ENCODE data around the gene ABAT. TPM values are rescaled to one million over a fixed set of nuclear protein-coding genes. Genes with fewer than 3 reads are reported as not detected.

ABAT gene
- total RNA-seq, 1 experiment from 2014 or later: 2.2 TPM

DNA sequence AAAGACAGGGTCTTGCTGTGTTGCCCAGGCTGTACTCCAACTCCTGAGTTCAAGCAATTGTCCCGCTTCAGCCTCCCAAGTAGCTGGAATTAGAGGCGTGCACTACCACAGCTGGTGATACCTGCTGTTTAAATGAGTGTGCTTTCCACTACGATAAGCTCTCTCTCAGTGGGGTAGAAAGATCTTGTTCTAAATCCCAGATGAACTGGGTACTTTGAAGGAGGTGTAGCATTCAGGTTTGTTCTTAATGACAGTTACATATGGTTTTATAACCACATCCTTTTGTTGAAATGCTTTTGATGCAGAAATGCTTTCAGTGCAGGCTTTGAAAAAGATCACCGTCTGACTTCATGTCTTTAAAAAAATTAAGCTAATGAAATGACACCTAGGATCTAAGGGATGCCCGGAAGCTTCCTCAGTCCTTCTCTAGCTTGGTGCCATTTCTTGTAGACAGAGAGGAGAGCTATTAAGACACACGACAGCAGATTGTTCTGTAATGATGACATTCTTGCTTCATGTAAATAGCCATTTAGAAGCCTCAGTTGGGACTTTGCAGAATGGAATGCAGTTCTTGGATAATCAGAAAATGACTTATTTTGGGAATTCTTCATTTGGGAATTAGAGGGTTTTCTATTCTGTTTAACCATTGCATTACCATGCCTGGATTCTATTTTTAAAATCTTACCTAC lies 142.7 kb downstream of the ABAT start:
- DNase-seq (ENCODE audit: low read depth): no peak

DNA sequence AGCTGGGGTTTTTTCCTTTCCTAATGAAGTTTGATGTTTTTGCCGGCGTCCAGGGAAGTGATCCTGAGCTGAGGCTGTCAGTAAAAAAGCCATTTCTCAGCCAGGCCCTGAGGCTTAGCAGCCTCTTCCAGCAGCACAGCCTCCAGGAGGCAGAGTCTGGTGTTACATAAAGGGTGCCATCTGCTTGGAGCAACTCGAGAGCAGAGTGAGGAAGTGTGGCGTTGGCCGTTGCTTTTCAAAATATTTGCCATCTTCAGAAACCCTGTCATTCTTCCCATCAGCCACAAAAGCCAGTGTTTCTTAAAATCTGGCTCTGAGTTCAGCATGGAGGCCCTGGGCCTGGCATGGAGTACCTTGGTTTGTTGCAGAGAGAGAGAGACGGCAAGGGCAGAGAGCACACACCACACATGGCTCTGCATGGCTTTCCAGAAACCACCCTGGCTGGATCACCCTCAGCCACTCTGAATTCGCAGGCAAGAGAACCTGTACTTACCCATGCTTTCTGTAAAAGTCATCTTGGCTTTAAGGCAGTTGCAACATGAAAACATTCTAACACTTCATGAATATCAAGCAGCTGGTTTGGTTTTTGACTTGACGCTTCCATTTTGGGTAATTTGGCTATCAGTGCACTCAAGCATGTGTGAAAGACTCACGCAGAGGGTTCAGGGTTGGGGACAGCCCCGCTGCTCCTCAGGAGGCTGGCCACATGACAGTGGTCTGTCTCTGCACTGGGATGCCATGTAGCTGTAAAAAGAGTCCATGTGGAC lies 144.3 kb downstream of the ABAT start:
- DNase-seq (ENCODE audit: low read depth): no peak

DNA sequence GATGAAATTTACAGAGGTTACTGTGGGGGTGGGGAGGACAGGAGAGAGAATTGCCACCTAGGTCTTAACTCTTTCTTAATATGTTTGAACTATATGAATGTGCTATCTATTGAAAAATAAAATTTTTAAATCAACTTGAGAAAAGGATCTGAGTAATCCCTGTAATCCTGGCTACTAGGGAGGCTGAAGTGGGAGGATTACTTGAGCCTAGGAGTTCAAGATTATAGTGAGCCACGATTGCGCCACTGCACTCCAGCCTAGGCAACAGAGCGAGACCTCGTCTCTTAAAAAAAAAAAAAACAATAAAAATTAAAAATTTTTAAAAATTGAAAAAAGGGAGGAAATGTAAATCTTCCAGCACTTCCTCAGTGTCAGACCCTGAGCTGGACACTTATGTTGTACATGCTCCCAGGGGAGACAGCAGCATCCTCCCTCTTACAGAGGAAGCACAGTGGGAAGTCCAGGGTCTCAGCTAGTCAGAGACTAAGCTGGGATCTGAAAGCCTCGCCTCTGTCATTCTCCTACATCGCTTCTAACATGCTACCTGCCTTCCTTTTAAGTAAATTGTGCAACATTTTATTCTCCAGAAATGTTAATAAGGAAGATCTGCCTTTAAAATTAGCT lies 145.1 kb downstream of the ABAT start:
- DNase-seq (ENCODE audit: low read depth): no peak

- DNase-seq (ENCODE audit: low read depth): no peak
Measured at GRCh38 chr16:8822403-8822802, 148.0 kb downstream of the ABAT start.

GRCh38 chr16:8826278-8826879 lies 152.0 kb downstream of the ABAT start:
- no peak for DNase-seq (ENCODE audit: low read depth)

DNA sequence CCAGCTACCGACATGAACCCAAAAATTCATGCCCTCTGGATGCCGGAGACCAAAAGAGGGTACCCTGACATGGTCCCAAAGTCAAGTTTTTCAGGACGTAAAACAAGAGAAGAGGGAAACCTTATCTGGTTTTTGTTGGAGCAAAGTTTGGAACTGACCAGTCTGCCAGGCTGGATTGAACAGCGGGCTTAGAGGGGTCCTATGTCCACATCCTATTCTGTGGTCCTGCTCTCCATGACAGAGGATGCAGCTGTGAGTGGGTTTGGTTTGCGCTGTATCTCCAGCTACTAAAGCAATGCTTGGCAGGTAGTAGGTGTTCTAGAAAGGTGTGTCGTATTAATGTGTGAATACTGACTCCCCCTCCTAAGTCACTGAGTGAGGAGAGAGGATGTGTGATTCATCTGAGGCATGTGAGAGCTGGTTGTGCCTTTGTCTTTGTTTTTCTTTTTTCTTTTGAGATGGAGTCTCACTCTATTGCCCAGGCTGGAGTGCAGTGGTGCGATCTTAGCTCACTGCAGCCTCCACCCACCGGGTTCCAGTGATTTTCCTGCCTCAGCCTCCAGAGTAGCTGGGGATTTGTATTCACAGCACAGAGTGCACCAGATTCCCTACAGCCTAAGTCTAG lies 154.2 kb downstream of the ABAT start:
- no peak for DNase-seq (ENCODE audit: low read depth)

DNA sequence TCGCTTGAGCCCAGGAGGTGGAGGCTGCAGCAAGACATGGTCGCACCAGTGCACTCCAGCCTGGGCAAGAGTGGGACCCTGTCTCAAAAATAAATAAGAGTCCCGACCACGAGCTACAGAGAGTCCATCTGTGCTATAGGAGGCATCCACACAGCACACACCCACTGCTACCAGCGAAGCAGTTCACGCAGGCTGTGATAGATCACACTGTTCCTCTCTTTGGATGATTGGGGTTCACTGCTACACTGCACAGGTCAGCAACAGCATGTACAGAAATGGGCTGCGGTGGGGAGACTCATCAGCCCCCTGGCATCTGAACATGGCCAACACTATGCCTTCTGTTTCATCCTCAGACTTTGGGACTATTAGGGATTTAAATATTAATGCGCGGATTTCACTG lies 157.0 kb downstream of the ABAT start:
- no peak for DNase-seq (ENCODE audit: low read depth)

DNA sequence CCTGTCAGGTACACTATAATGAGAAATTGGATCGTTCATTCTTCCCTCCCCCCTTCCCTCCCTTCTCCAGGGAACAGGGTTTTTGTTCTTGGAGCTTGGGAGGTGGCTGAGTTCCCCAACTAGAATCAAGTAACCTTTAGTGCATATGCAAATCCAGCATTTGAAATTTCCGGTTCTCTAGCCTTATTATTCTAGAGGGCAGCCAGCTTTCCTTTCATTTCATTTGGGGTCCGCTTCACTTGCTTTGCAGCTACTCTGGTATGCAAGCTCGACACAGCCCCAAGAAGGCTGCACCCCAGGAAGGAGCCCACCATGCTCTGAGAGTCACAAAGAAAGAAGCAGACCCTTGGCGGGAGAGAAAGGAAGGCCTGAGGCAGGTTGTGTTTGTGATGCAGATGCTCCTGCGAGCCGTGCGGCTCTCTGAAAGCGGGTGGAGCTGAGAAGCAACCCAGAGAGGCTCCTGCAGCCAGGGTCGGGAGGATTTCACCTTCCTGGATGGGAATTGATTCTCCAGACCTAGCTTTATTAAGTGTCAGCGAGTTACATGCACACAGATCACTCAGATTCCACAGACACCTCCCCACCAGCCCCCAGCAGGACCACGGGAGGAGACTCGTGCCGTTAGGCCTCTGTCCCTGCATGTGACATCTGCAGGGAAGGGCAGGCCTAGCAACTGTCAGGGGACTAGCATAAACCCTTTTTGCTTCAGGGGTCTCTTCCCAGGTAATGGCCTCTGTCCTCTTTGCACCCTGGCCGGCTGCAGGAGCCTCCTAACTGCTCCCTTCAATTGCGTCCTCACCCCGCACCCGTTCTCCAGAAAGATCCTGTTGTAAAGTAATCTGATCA lies 157.7 kb downstream of the ABAT start:
- no peak for DNase-seq (ENCODE audit: low read depth)

DNA sequence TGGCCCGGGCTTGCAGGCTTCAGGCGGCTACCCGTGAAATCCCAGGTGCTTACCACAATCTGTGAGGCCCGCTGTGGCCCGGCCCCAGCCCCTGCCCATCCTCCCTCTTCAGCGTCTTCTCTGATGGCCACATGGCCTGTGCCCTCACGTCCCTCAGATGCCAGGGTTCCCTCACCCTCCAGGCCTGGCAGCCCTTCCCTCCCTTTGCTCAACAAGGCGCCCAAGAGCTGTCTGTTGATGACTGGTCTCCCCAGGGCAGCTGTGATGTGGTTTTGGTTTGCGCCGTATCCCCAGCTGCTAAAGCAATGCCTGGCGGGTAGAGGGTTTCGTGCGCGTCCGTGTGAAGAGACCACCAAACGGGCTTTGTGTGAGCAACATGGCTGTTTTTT lies 158.3 kb downstream of the ABAT start:
- no peak for DNase-seq (ENCODE audit: low read depth)

Other genes starting within 250 kb of the ABAT start
- not detected in 2 replicates for gene TMEM114, start 84.1 kb upstream of the ABAT start, total RNA-seq (2014; rRNA removed; shearing (Covaris generic))
- gene METTL22, start 52.9 kb upstream of the ABAT start, total RNA-seq (2014; rRNA removed; shearing (Covaris generic)): 10.1 and 10.9 TPM in 2 replicates
- 6.7 and 9.1 TPM in 2 replicates for gene TMEM186, start 123.0 kb downstream of the ABAT start, total RNA-seq (2014; rRNA removed; shearing (Covaris generic))
- 40.7 and 41.4 TPM in 2 replicates for gene PMM2, start 123.2 kb downstream of the ABAT start, total RNA-seq (2014; rRNA removed; shearing (Covaris generic))
- gene CARHSP1, start 194.4 kb downstream of the ABAT start, total RNA-seq (2014; rRNA removed; shearing (Covaris generic)): 55.9 and 58.5 TPM in 2 replicates
- not detected in 2 replicates for gene LITAFD, start 207.7 kb downstream of the ABAT start, total RNA-seq (2014; rRNA removed; shearing (Covaris generic))